Fibroblast of gingiva (primary cell): ENCODE results near the gene RGS13.

Experiments used
- DNase-seq: peaks from one replicate; pipeline ENCODE4 v3.0.0-alpha.2; 2011; ENCODE audit warnings: low read depth

RGS13 gene, protein sequence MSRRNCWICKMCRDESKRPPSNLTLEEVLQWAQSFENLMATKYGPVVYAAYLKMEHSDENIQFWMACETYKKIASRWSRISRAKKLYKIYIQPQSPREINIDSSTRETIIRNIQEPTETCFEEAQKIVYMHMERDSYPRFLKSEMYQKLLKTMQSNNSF

DNA sequence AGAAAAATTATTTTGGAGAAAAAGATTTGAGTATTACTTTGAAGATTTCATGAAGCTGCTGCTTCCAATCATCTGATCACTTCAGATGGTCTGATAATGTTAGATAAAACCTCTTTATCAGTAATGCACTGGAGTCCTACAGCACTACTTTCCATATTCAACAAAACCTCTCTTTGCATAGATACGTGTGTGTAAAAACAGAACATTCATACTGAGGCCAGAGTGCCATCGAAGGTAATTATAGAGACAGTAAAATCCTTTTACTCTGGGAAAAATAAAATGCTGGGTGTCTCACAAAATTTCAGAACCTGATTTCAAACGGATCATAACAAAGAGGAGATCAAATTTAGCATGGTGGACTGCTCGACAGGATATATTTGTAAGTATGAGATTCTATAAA is at the start of gene RGS13:
Gene RGS13 (plus strand): TSS at position 209 of the 400 bp plus-strand sequence. CDS start 8,188 bp downstream, outside the sequence.
- DNase-seq = no peak

DNA sequence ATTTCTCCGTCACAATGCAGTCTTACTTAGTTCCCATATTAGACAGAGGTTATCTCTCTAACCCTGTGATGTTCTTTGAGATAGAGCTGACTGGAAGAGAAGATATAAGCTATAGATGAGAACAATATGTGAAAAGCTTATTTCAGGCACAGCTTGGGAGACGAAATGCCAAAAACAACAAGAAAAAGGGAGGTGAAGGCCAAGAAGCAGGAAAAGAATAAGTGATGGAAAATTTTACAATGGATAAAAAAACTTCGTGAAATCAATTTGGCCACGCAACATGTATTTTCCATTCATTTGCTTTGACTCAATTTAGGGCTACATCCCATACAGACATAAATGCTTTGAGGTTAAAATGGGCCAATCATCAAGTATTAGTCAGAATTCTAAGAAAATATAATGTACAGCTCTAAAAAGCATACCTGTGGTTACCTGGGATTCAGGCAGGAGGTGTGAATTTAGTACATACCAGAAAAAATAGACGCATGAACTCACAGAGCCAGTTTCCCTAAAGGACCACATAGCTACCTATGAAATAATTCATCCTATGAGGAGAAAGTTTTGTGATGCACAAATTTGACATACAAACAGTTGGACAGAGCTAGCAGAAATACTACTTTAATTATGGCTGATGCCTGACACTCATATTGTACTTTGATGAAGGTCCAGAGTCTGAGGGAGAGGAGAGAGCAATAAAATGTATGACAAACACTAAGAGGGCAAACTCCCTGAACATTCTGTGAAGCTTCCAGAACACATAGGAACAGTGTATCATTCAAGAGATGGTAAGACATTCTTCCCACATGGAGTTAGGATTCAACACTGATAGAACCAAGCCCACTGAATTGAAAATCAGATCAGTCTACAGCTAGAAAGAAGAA is 48.3 kb upstream of the RGS13 start:
- DNase-seq = no peak

DNA sequence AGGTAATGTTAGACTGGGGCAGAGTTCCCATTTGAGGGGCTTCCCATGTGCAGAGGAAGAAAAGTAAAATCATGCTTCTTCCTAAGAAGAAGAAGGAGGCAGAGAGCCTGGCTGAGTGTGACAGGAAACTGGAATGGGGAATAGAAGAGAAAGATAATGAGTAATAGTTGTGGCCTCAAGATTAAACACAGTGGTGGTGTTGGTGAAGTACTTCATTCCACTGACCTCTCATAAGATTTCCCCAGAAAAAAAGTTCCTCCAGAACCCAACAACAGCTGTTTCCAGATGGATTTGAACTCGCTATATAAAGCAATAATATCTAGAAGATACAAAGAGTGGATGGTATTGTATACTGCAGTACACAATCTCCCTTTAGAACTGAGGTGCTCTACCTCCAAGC is 47.4 kb upstream of the RGS13 start:
- no peak for DNase-seq

DNA sequence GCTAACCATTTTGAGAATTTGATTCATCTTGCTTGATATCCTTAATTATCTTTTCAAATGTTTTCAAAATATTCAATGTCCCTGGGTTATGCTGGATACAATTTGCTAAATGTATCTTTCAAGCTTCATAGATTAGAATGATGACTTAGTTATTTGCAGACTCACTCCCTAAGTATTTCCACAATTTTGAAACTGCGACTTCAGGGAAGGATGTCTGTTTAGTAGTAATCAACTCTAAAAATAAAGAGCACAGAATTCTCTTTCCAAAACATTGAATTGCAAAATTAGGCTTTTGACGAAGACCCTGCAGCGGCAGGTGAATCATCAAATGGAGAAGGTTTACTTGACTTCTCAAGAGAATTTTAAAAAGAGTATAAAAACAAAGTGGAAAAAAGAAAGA is 46.1 kb upstream of the RGS13 start:
- no peak for DNase-seq

DNA sequence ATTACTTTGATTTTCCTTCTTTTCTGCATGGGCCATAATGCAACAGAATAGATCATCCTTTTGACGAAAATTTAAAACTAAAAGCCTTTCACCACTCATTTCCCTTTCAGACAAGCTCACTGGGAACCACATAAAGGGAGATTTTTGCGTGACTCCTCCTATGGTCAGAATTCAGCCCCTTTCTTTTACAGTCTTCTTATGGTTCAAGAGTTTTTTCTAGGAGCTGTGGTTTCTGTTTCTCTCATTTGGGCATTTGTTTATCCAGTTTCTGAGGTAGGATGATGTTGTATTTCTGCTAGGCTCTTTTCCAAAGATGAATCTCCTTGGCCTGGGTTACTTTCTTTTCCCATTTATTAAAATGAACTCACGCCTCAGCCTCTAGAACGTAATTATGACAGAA is 43.4 kb upstream of the RGS13 start:
- DNase-seq = no peak

DNA sequence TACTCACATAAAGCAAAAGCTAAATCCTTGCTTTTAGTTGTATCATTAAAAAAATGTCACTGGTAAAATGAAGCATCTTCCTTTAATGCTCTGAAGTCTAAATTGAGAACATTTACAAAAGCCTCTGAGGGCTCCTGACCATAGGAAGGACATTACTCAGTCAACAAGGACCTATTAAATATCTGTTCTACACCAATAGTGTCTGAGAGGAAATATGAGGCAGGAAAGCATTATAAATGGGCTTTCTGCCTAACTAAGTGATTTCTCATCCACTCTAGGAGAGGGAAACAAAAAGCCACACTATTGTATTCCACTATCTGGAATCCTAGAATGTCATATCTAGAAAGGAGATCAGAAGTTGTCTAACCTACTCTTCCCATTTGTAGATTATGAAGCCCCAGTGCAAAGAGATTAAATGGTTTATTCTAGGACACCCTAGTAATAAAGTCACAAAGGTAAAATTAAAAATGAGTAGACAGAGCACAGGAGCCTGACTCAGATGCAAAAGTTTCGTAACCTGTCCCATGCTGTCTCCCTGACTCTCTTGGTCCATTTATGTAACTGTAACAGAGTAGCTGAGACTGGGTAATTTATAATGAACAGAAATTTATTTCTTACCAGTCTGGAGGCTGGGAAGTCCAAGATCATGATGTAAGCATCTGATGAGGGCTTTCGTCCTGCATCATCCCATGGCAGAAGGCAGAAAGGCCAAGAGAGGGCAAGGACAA is 42.8 kb upstream of the RGS13 start:
- DNase-seq = no peak

DNA sequence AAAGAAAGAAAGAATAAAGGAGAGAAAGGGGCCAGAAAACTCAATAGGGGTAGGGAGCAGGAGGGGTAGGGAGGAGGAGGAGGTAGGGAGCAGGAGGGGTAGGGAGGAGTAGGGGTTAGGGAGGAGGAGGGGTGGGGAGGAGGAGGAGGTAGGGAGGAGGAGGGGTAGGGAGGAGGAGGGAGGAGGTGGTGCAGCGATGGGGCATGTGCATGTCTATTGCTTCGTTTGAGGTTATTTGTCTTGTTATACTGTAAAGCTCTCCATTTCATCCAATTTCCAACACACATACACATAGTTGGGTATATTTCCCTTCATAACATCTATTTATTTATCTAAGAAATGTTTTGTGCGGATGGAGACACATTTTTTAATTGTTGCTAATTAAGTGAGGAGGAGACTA is 40.6 kb upstream of the RGS13 start:
- DNase-seq = no peak

DNA sequence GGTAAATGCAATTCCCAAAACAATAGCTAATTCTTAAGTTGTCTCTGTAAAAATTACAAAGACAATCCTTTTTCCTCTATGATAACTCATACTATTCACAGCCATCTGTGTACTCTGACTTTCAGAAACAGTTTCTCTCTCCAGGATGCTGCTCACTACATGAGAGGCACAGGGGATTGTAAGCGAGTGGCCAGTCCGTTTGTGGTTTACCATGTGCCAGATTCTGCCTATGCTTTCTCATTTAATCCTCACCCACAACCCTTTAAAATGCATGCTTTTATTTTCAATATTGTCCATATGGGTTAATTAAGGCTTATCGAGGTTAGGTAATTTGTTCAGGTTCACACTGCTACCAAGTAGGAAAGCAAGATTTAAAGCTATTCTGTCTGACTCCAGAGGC is 37.4 kb upstream of the RGS13 start:
- no peak for DNase-seq

DNA sequence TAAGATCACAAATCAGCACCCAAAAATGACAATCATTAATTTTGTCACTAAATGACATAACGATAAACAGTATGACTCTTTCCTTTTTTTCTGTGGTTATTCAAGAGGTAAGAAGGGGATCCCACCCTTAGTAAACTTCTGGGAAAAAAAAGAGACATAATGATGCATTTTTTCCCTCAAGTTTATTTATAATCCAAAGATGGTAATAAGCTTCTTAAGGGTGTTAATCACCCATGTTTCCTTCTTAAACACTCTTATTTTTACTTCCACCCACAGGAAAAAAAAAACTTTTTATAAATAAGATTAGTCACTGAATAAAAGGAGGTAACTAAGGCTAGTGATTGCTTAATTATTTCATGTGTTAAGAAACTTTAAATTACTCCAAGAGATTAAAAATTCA is 35.7 kb upstream of the RGS13 start:
- no peak for DNase-seq

DNA sequence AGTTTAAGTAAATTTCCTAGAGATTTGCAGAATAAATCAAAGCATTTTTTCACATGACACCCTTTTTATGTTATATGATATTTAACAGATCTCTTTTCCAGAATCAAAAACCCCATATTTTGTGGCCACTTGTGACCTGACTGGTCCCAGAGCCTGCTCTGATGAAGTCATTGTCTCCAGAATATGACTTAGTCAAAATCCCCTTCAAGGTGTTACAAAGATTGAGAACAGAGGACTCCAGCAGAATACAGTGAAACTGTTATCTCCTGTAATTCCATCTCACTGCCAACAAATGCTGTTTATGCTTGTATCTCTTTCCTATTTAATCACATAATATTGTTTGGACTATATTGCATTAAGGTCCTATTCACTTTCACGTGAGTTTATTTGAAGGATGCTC is 34.8 kb upstream of the RGS13 start:
- no peak for DNase-seq

DNA sequence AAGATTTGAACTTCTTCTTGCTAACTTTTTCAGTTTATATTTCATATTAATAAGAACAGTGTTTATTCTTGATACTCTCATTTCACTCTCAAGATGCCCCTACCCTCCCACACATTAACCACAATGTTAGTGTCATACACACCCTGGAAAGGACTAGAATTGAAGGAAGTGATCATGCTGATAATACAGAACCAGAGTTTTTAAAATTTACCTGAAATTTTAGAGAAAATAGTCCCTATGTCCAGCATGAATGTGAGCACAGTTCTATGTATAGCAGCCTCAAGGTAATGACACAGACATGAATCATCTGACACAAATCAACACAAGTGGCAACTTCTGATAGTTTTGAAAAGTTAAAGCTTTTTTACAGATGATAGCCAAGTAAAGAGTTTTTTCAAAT is 34.4 kb upstream of the RGS13 start:
- DNase-seq = no peak

DNA sequence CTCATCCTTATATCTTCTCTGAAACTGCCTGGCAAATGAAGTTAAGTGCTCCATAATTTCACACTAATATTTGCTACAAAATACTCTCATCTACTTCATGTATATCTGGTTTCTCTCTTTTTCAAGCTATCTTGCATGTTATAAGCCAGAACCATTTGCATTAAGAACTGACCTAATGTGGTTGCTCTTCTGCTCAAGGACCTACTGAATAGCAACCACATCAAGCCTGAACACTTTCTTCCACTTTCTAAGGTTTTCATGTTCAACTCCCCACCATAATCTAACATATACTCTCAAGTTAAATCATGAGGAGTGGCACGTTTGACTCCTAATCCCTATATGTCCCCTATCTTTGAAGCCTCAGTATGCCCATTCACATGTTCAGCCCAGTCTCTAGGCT is 33.2 kb upstream of the RGS13 start:
- no peak for DNase-seq

DNA sequence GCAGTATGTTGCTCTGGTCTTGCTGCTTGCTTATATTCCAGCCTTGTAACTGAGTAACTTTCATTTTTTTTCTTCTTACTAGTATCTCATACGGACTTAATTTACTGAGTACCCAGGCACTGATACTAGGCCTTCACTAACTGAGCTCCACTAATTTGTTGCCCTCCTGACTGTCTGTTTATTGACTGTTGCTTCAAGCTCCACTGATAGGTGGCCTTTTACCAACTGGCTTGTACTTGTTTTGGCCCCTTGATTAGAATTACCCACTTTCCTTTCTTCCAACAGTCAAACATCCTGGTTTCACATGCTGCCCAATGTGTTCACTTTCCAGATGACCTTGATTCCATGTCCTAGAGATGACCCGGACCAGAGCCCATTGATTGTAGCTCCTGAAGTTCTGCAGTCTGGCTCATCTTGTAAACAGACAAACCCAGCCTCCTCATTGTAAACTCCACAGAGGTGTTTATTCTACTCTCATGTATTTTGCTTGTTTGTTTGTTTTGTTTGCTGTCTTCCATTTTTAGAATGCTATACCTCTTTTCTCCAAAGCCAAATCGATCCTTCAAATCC is 32.6 kb upstream of the RGS13 start:
- no peak for DNase-seq

DNA sequence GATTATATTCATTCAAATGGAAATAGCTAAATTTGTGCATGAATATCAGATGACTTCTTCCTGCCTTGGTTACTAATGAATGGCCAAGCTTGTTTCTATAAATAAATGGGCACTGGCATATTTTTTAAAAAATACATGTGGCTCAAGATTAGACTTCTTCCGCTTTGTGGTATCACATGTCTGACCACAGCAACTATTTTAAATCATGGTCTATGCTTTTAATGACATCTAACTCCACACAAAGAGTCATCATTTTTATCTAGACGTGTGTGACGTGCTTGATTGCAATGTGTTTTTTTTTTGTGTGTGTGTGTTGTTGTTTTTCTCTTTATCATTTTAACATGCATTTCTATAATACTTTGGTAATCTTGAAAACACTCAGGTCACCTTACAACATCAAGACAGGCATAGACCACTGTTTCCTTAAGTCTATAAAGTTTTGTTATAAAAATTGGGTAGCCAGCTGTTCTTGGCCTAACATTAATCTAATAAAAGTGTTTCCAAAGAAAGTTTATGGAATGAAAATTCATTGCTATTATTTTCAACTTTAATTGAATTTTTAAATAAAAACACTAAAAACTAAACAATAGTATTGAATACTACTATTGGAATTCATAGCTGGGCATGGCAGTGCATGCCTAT is 30.8 kb upstream of the RGS13 start:
- peak; percentile 42 for DNase-seq

DNA sequence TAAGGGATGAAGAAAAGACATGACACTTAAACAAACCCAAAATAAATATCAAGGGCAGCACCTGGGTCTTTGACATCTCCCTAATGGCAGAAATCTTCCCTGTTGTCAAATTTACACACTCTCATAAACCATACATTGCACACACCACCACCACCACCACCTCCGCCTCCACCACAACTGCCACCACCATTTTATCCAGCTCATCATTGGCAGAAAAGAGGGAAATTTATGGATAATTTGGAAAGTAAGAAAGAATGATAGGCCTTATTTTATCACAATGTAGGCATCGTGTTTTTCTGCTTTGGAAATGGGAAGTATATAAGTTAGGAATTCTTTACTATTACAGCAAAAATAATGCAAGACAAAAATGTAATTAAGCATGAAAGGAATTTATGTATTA is 27.3 kb upstream of the RGS13 start:
- no peak for DNase-seq

DNA sequence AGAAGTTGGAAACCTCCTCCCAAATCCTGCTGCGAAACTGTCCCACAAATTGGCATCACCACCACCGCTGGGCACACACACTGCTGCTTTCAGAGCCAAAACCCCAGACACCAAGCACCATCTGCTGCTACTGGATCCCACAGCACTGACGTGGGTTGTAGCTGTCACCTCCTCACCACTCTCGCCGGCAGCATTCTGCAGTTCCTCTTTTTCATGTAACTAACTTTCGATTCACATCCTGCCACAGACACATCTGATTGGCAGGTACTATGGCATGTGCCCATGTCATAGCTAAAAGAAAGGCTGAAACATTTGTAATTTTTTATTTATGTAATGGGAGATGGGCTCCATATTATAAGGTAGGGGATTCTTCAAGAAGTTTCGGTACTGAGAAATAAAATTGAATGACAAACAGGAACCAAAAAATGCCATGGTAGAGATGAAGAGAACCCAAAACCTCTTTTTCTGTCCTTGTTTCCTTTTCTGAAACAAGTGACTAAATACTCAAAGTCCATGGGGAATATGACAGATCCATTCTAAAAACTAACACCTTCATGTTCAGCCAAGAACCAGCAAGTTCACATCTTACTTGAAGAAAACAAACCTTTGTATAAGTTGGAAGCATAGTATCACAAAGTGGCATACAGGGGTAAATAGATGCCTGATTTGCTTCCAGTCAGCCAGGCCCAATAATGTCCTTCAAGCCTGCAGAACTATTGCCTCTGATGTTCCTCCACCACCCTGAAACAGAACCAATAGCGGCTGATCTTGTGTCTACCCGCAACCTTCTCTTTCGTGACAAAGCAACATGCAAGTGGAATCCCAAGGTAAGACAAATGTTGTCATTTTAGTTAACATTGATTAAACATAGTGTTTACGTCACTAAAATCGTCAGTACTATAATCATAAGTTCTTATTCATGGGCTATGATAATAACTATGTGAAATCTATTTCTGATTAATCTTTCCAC is 26.6 kb upstream of the RGS13 start:
- DNase-seq = peak; percentile 15

DNA sequence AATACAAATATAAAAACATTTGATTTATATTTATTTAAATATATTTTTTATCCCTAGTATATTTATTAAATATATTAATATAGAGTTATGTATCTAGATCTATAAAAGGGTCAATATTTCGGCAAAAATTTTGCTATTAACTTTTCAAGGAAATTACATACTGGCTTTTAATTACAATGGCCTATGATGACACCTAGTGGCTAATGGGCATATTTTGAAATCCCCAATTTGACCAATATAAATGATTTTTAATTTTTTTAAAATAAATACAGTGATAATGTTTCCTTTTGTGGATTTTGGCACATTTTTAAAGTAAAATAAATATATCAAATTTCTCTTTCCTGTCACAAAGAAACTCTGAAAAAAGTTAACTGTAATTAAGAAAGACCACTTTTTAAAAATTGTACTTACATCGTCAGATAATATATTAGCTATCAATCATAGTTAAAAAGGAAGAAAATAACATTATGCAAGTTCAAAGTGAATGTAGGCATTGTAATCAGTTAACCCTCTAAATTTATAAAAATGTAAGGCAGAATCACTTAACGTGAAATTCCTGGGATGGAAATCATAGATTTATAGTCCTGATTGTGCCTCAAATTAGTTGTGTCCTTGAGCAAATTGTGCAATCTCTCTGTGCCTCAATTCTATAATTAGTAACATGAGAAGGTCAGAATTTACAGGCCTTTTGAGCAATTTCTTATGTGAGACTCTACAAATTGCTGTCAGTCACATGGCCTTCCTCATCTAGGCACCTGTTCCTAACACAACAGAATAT is 25.6 kb upstream of the RGS13 start:
- DNase-seq = peak; percentile 27

DNA sequence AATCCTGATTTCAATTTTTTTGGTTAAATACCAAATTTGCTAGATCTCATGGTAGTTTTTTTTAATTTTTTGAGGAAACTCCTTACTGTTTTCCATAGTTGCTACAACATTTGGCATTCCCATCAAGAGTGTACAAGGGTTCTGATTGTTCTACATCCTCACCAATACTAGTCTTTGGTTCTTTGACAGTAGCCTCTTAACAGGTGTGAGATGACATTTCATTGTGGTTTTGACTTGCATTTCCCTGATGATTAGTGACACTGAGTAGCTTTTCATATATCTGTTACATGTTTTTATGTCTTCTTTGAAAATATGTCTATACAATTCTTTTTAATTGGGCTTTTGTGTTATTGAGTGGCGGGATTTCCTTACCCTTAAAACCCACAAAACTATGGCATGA is 20.9 kb upstream of the RGS13 start:
- DNase-seq = no peak

DNA sequence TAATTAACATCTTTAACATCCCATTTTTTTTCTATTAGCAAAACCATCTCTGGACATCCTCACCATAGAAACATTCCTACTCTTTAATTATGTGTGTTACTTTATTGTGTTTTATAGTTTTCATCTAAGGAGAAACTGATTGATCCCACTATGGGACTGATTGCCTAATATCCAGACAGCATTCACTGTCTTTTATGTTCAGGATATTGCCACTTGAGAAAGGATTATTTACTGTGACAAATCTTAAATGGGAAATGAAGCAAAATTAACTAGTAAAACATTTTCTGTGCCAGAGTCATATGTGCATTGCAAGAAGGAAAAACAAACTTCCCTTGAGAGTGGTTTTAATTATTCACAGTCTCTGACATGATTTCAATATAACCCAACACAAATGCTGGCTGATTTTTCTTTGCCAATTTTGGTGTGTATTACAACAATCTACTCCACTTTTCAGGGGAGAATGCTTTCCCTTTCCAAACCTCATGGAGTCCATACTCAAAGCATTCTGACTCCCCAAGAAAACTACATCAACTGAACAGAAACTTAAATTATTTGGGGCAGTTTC is 15.8 kb upstream of the RGS13 start:
- peak; percentile 39 for DNase-seq
